ENCODE measurements around the gene PHEX. TPM values are rescaled to one million over a fixed set of nuclear protein-coding genes. Genes with fewer than 3 reads are reported as not detected.

The PHEX gene
- total and polyA plus RNA-seq, 3 experiments from 2014 or later = 0.36 to 20.8 (median 20.1) TPM

GRCh38 chrX:22090181-22090580 lies 58.1 kb downstream of the PHEX start:
- Mint-ChIP-seq H3K27me3 (peaks cover 0 to 13% of the 10 kb centered on the region in 2 donors), H3K4me3 (no peak overlapping the region), H3K27ac (no peak overlapping the region), H3K4me1 (no peaks in the 10 kb centered on the region), H3K36me3 (no peaks in the 10 kb centered on the region), H3K9me3 (no peaks in the 10 kb centered on the region)
- ChIA-PET CTCF (no interaction called here), POLR2A (no interaction called here)
- Histone ChIP-seq H3K36me3 (ENCODE audit: insufficient read depth, low read length) (no peaks in the 10 kb centered on the region), H3K4me1 (ENCODE audit: insufficient read depth, low read length) (no peaks in the 10 kb centered on the region), H3K27ac (ENCODE audit: low read depth, low read length) (no peak overlapping the region), H3K4me3 (ENCODE audit: low read length) (no peak overlapping the region), H3K27me3 (ENCODE audit: insufficient read depth, low read length, poor library complexity, severe bottlenecking) (no peaks in the 10 kb centered on the region), H3K9me3 (ENCODE audit: low read length) (no peaks in the 10 kb centered on the region)
- DNase-seq = no peak

- Mint-ChIP-seq H3K4me1 (no peaks in the 10 kb centered on the region), H3K4me3 (no peak overlapping the region), H3K9me3 (no peaks in the 10 kb centered on the region), H3K36me3 (no peaks in the 10 kb centered on the region), H3K27me3 (peaks cover 0 to 5% of the 10 kb centered on the region in 2 donors), H3K27ac (no peak overlapping the region)
- H3K4me1 ChIP-seq (ENCODE audit: insufficient read depth, low read length) = no peaks in the 10 kb centered on the region
- H3K4me3 ChIP-seq (ENCODE audit: low read length) = no peak overlapping the region
- H3K27me3 ChIP-seq (ENCODE audit: insufficient read depth, low read length, poor library complexity, severe bottlenecking) = no peaks in the 10 kb centered on the region
- no peak overlapping the region for H3K27ac ChIP-seq (ENCODE audit: low read depth, low read length)
- H3K9me3 ChIP-seq (ENCODE audit: low read length) = no peaks in the 10 kb centered on the region
- no peaks in the 10 kb centered on the region for H3K36me3 ChIP-seq (ENCODE audit: insufficient read depth, low read length)
- no peak for DNase-seq
- CTCF ChIA-PET = no interaction called here
- POLR2A ChIA-PET = no interaction called here
Measured at GRCh38 chrX:22093550-22093949, 61.4 kb downstream of the PHEX start.

GRCh38 chrX:22095286-22095685 lies 63.2 kb downstream of the PHEX start:
- H3K4me3 ChIP-seq (ENCODE audit: low read length) = no peak overlapping the region
- Mint-ChIP-seq H3K4me1 (no peaks in the 10 kb centered on the region), H3K9me3 (no peaks in the 10 kb centered on the region), H3K36me3 (no peaks in the 10 kb centered on the region), H3K4me3 (no peak overlapping the region), H3K27me3 (peaks cover 0 to 5% of the 10 kb centered on the region in 2 donors), H3K27ac (no peak overlapping the region)
- no peaks in the 10 kb centered on the region for H3K4me1 ChIP-seq (ENCODE audit: insufficient read depth, low read length)
- no peaks in the 10 kb centered on the region for H3K27me3 ChIP-seq (ENCODE audit: insufficient read depth, low read length, poor library complexity, severe bottlenecking)
- H3K9me3 ChIP-seq (ENCODE audit: low read length) = no peaks in the 10 kb centered on the region
- no peaks in the 10 kb centered on the region for H3K36me3 ChIP-seq (ENCODE audit: insufficient read depth, low read length)
- DNase-seq = no peak
- ChIA-PET POLR2A (no interaction called here), CTCF (no interaction called here)
- no peak overlapping the region for H3K27ac ChIP-seq (ENCODE audit: low read depth, low read length)

- Mint-ChIP-seq H3K27ac (no peak overlapping the region), H3K4me1 (no peaks in the 10 kb centered on the region), H3K4me3 (no peak overlapping the region), H3K27me3 (peaks cover 0 to 3% of the 10 kb centered on the region in 2 donors), H3K36me3 (no peaks in the 10 kb centered on the region), H3K9me3 (no peaks in the 10 kb centered on the region)
- Histone ChIP-seq H3K27ac (ENCODE audit: low read depth, low read length) (no peak overlapping the region), H3K4me1 (ENCODE audit: insufficient read depth, low read length) (no peaks in the 10 kb centered on the region), H3K9me3 (ENCODE audit: low read length) (no peaks in the 10 kb centered on the region), H3K4me3 (ENCODE audit: low read length) (no peak overlapping the region), H3K36me3 (ENCODE audit: insufficient read depth, low read length) (no peaks in the 10 kb centered on the region), H3K27me3 (ENCODE audit: insufficient read depth, low read length, poor library complexity, severe bottlenecking) (no peaks in the 10 kb centered on the region)
- DNase-seq = no peak
- ChIA-PET CTCF (no interaction called here), POLR2A (no interaction called here)
Measured at GRCh38 chrX:22095856-22096255, 63.7 kb downstream of the PHEX start.

GRCh38 chrX:22097012-22097694 lies 65.0 kb downstream of the PHEX start:
- H3K36me3 ChIP-seq (ENCODE audit: insufficient read depth, low read length) = no peaks in the 10 kb centered on the region
- no peaks in the 10 kb centered on the region for H3K4me1 Mint-ChIP-seq
- H3K27me3 ChIP-seq (ENCODE audit: insufficient read depth, low read length, poor library complexity, severe bottlenecking) = no peaks in the 10 kb centered on the region
- H3K27ac Mint-ChIP-seq = no peak overlapping the region
- no peaks in the 10 kb centered on the region for H3K4me1 ChIP-seq (ENCODE audit: insufficient read depth, low read length)
- no peak overlapping the region for H3K4me3 Mint-ChIP-seq
- POLR2A ChIA-PET = no interaction called here
- H3K9me3 ChIP-seq (ENCODE audit: low read length) = no peaks in the 10 kb centered on the region
- H3K27me3 Mint-ChIP-seq = peaks cover 0 to 3% of the 10 kb centered on the region in 2 donors
- H3K4me3 ChIP-seq (ENCODE audit: low read length) = no peak overlapping the region
- DNase-seq = no peak
- CTCF ChIA-PET = no interaction called here
- no peaks in the 10 kb centered on the region for H3K9me3 Mint-ChIP-seq
- H3K27ac ChIP-seq (ENCODE audit: low read depth, low read length) = no peak overlapping the region
- H3K36me3 Mint-ChIP-seq = no peaks in the 10 kb centered on the region

- peaks cover 0 to 2% of the 10 kb centered on the region in 2 donors for H3K27me3 Mint-ChIP-seq
- DNase-seq = no peak
- POLR2A ChIA-PET = no interaction called here
- no peaks in the 10 kb centered on the region for H3K4me1 Mint-ChIP-seq
- Histone ChIP-seq H3K9me3 (ENCODE audit: low read length) (no peaks in the 10 kb centered on the region), H3K27ac (ENCODE audit: low read depth, low read length) (no peak overlapping the region), H3K36me3 (ENCODE audit: insufficient read depth, low read length) (no peaks in the 10 kb centered on the region), H3K4me3 (ENCODE audit: low read length) (no peak overlapping the region), H3K4me1 (ENCODE audit: insufficient read depth, low read length) (no peaks in the 10 kb centered on the region), H3K27me3 (ENCODE audit: insufficient read depth, low read length, poor library complexity, severe bottlenecking) (no peaks in the 10 kb centered on the region)
- CTCF ChIA-PET = no interaction called here
- H3K9me3 Mint-ChIP-seq = peaks cover 0 to 2% (median 0%) of the 10 kb centered on the region in 5 donors
- no peak overlapping the region for H3K4me3 Mint-ChIP-seq
- no peaks in the 10 kb centered on the region for H3K36me3 Mint-ChIP-seq
- H3K27ac Mint-ChIP-seq = no peak overlapping the region
Measured at GRCh38 chrX:22105231-22105630, 73.1 kb downstream of the PHEX start.

- CTCF ChIA-PET = no interaction called here
- Histone ChIP-seq H3K9me3 (ENCODE audit: low read length) (no peaks in the 10 kb centered on the region), H3K27me3 (ENCODE audit: insufficient read depth, low read length, poor library complexity, severe bottlenecking) (no peaks in the 10 kb centered on the region), H3K4me3 (ENCODE audit: low read length) (no peak overlapping the region), H3K4me1 (ENCODE audit: insufficient read depth, low read length) (no peaks in the 10 kb centered on the region), H3K27ac (ENCODE audit: low read depth, low read length) (no peak overlapping the region), H3K36me3 (ENCODE audit: insufficient read depth, low read length) (no peaks in the 10 kb centered on the region)
- peaks cover 0 to 2% of the 10 kb centered on the region in 2 donors for H3K27me3 Mint-ChIP-seq
- POLR2A ChIA-PET = no interaction called here
- H3K4me3 Mint-ChIP-seq = no peak overlapping the region
- H3K9me3 Mint-ChIP-seq = peaks cover 0 to 2% (median 0%) of the 10 kb centered on the region in 5 donors
- no peaks in the 10 kb centered on the region for H3K4me1 Mint-ChIP-seq
- no peak overlapping the region for H3K27ac Mint-ChIP-seq
- H3K36me3 Mint-ChIP-seq = no peaks in the 10 kb centered on the region
- DNase-seq = no peak
Measured at GRCh38 chrX:22105971-22106370, 73.8 kb downstream of the PHEX start.

GRCh38 chrX:22109442-22109841 lies 77.3 kb downstream of the PHEX start:
- Histone ChIP-seq H3K4me3 (ENCODE audit: low read length) (no peak overlapping the region), H3K36me3 (ENCODE audit: insufficient read depth, low read length) (no peaks in the 10 kb centered on the region), H3K27ac (ENCODE audit: low read depth, low read length) (no peak overlapping the region), H3K9me3 (ENCODE audit: low read length) (no peaks in the 10 kb centered on the region), H3K27me3 (ENCODE audit: insufficient read depth, low read length, poor library complexity, severe bottlenecking) (no peaks in the 10 kb centered on the region), H3K4me1 (ENCODE audit: insufficient read depth, low read length) (no peaks in the 10 kb centered on the region)
- H3K4me1 Mint-ChIP-seq = no peaks in the 10 kb centered on the region
- H3K27me3 Mint-ChIP-seq = peaks cover 0 to 2% of the 10 kb centered on the region in 2 donors
- no peak for DNase-seq
- ChIA-PET POLR2A (no interaction called here), CTCF (no interaction called here)
- H3K36me3 Mint-ChIP-seq = no peaks in the 10 kb centered on the region
- no peak overlapping the region for H3K27ac Mint-ChIP-seq
- no peaks in the 10 kb centered on the region for H3K9me3 Mint-ChIP-seq
- H3K4me3 Mint-ChIP-seq = no peak overlapping the region
